AG09319 (cell line): Measurements from ENCODE around the gene B3GALNT2.

Source experiments
- DNase-seq: peaks from one replicate; pipeline ENCODE4 v3.0.0-alpha.2; 2010; ENCODE audit warnings: low read depth; ENCODE audit errors: extremely low read depth
- CTCF ChIP-seq: IDR thresholded peaks from 2 replicates; pipeline ENCODE4 v1.5.1; 2011; ENCODE audit warnings: low read depth, mild to moderate bottlenecking, inconsistent platforms, low read length, moderate library complexity

Gene B3GALNT2

GRCh38 chr1:235502601-235503402, 1.4 kb downstream of the B3GALNT2 start:
- DNase-seq: no peak
- TF ChIP-seq CTCF: no peak

GRCh38 chr1:235500971-235501540, 3.2 kb downstream of the B3GALNT2 start:
- no peak for TF ChIP-seq CTCF
- no peak for DNase-seq

- no peak for TF ChIP-seq CTCF
- no peak for DNase-seq
Measured at GRCh38 chr1:235495551-235495950, 8.7 kb downstream of the B3GALNT2 start.

GRCh38 chr1:235495030-235495429, 9.2 kb downstream of the B3GALNT2 start:
- no peak for TF ChIP-seq CTCF
- DNase-seq: no peak

- no peak for DNase-seq
Measured at GRCh38 chr1:235494531-235494930, 9.7 kb downstream of the B3GALNT2 start.

GRCh38 chr1:235491644-235492043, 12.6 kb downstream of the B3GALNT2 start:
- no peak for DNase-seq

More at GRCh38 chr1:235494531-235494930, 9.7 kb downstream of the B3GALNT2 start:
- TF ChIP-seq CTCF: no peak

More at GRCh38 chr1:235491644-235492043, 12.6 kb downstream of the B3GALNT2 start:
- no peak for TF ChIP-seq CTCF
